GM19452 (cell line): ENCODE results near the gene SEMA7A.
A peak's percentile ranks its signal among the peaks of the same experiment; 100 is the strongest.

Experiments
- ATAC-seq: cut with Tn5 transposase; IDR thresholded peaks from one replicate; pipeline ENCODE4 v1.9.1; 2021; ENCODE audit not compliant: unreplicated experiment

The SEMA7A gene

GRCh38 chr15:74402873-74403587, 30.7 kb downstream of the SEMA7A start:
- ATAC-seq = peak; percentile 37

DNA sequence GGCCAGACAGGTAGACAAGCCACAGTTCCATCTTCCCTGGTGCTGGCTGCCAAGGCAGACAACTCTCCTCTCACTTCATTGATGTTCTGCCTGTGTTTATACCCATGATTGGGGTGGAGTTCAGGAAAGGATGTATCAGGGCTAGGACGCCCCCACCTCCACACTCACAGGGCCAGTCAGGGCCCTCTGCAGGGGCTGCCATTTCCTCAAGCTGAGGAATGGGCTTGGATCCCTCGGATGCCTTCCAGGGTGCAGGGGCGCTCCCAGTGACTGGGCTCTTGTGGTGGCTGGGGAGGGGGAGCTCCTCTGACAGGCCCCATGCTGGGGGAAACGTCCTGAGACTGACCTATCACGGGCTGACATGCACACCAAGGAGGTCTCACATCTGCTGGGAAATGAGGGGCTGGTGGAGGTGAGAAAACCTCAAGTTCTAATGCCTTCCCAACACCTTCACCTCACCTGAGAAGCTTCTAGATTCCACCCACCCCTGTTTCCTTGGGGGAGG, 31.4 kb downstream of the SEMA7A start:
- ATAC-seq = no peak

- ATAC-seq = no peak
Measured at GRCh38 chr15:74400915-74401757, 32.6 kb downstream of the SEMA7A start.

DNA sequence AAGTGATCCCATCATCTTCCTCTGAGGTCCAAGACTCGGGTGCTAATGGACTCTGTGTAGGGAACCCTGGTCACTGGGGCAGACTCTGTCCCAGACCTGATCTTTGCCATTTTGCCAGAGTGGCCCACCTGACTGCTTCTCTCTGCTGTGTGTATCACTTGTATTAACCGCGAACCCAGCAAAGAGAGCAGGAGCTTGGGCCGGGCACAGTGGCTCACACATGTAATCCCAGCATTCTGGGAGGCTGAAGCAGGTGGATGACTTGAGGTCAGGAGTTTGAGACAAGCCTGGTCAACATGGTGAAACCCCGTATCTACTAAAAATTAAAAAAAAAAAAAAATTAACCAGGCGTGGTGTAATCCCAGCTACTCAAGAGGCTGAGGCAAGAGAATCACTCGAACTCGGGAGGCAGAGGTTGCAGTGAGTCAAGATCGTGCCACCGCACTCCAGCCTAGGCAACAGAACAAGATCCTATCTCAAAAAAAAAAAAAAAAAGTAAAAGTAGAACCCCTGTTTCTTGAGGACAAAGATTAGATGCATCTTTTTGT, 33.4 kb downstream of the SEMA7A start:
- ATAC-seq = no peak

GRCh38 chr15:74399511-74400312, 34.0 kb downstream of the SEMA7A start:
- no peak for ATAC-seq

DNA sequence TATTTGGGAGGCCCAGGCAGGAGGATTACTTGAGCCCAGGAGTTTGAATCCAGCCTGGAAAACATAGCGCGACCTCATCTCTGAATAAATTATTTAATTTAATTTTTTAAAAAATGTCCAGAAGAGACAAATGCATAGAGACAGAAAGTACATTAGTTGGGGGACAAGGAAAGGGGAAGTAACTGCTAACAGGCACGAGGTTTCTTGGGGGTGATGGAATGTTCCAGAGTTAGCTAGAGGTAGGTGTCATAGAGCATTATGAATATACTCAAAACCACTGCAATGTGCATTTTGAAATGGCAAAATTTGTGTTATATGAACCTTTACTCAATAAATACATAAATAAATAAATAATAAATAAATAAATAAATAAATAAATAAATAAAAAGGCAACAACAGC, 34.7 kb downstream of the SEMA7A start:
- ATAC-seq = no peak

DNA sequence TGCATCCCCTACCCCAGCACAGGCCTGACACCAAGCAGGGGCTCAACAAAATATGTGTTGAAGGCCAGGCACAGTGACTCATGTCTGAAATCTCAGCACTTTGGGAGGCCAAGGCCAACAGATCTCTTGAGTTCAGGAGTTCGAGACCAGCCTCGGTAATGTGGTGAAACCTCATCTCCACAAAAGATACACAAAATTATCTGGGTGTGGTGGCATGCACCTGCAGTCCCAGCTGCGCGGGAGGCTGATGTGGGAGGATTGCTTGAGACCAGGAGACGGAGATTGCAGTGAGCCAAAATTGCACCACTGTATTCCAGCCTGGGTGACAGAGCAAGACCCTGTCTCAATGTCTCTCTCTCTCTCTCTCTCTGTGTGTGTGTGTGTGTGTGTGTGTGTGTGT, 35.6 kb downstream of the SEMA7A start:
- no peak for ATAC-seq

DNA sequence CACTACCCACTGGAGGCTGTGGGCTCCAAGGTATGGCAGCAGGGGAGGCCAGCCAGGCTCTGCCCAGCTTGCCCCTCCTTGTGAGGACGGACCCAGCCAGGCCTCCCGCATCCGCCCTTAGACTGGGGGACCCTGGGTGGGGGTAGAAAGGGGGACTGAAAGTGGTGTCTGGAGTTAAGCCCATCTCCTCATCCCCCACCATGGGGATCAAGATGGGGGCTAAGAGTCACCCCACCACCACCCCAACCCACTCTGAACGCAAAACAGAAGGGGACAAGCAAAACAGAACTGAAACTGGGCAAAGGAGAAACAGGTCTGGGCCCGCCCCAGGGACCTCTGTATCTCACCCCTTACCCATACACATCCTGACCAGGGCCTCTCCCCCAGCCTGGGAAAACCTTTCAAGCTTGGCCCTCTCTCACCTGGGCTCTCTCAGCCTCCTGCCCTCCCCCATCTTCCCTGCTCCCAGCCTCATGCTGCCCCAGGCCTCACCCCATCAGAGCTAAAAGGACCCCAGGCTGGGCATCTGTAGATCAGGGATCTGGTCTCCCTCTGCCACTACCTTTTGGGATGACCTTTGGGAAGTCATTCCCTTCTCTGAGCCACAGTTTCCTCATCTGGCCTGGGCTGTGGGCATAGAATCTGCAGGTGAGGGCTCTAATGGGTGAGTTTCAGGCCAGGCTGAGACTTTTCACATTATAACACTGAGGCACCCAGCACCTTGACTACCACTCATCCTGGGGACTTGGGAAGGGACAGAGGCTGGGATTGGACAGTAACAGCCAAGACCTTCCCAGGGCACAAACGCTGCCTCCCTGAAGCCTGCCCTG, 36.3 kb downstream of the SEMA7A start:
- peak; percentile 32 for ATAC-seq

DNA sequence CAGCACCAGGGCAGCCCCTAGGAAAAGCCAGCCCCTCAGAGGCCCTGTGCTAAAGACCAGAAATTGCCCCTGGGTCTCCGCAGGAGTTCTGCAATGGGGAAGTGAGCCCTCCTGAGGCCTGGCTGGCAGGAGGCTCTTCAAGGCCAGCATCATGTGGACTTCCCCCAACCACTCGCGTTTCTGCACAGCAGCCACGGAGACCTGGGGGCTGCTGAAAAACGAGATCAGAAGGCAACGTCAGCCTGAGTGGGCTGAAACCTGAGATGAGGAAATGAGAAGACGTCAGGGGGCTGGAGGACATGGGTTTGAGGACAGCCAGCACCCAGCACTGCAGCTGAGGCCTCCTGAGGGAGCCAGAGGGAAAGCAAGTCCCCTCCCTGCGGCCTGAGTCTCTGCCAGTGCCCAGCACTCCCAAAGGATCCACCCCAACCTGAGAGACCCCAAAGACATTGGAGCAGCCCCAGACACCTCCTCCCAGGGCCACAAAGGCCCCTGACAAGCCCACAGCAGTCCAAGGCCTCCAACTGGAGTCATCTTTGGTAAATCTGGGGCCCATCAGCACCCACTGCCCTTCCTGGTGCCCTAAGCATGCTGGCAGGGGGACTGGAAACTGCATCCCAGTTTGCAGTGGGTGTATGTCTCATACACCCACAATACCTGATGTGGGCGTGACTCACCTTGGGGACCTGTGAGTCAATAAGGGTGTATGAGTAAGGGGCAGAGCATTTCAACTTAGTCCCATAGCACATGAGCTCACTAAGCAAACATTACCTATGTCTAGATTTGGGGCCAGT, 37.1 kb downstream of the SEMA7A start:
- ATAC-seq = no peak

DNA sequence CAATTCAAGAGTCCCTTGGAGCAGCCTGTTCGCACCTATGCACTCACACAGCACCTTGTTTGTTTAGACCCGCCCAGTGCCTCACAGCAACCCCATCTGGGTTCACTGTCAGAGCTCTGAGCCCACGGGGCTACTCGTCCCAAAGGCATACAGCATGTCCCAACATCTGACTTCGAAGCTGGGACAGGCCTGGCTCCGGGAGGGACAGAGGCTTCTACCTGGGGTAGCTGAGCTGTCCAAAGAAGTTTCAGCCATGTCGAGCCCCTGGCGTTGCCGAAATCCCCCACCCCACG, 37.7 kb downstream of the SEMA7A start:
- ATAC-seq = no peak

GRCh38 chr15:74395319-74396145, 38.2 kb downstream of the SEMA7A start:
- no peak for ATAC-seq

DNA sequence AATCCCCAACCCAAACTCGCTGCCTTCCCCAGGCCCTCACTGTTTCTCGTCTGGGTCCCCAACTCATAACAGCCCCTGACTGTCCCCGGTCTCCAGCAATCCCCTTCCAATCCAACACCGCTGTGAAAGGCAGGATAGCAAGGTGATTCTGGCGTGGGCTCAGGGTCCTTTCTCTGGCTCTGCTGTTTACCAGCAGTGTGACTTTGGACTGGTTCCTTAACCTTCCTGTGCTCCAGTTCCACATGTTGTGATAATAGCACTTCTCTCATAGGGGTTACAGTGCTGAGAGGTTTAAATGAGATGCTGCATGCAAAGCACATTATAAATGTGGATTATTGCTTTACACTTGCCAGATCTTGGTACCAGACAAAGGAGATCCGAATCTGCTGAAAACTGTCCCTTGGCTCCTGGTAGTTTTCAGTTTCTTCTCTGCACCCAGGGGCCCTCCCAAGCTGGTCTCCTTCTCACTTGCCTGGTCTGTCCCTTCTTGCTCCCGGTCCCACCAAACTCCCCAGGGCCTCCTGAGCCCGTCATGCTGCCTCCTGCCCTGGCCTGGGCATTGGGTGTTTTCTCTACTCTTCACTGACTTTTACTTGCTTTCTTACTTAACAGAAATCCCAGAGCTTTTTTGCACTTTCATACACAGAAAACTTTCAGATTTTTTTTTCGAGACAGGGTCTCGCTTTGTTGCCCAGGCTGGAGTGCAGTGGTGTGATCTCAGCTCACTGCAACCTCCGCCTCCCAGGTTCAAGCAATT, 39.5 kb downstream of the SEMA7A start:
- ATAC-seq = no peak

- no peak for ATAC-seq
Measured at GRCh38 chr15:74393423-74393822, 40.3 kb downstream of the SEMA7A start.

DNA sequence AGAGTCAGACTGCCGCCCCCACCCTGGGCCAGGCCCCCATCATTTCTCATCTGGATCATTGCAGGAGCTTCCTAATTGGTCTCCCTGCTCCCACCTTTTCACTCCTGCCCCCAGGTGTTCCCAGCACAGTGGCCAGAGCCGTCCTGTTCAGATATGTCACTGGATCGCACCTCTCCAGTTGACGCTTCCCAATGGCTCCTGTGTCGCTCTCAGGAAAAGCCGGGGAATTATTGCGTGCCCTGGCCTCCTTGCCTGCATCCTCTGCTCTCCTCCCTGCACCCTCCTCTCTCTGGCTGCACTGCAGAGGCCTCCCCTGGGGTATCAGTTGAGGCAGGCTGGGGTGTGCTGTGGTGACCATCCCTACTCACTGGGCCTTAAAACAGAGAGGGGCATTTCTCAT, 40.9 kb downstream of the SEMA7A start:
- ATAC-seq = no peak

DNA sequence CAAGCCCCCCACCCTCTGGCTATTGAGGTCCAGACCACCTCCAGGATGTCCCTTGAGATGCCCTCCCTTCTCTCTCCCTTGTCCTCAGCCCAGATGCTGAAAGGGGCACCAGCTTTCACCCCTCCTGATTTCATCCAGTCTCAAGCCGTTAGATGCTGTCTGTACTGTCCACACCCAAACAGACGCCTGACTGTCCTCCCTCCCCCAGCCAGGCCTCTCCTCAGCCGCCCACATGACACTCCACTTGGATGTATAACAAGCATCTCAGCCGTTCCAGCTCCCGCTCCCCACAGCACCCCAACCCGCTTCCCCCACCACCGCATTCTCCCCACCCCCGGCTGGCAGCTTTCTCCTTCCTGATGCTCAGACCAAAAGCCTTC, 41.3 kb downstream of the SEMA7A start:
- ATAC-seq = no peak

GRCh38 chr15:74391582-74392450, 41.9 kb downstream of the SEMA7A start:
- no peak for ATAC-seq

DNA sequence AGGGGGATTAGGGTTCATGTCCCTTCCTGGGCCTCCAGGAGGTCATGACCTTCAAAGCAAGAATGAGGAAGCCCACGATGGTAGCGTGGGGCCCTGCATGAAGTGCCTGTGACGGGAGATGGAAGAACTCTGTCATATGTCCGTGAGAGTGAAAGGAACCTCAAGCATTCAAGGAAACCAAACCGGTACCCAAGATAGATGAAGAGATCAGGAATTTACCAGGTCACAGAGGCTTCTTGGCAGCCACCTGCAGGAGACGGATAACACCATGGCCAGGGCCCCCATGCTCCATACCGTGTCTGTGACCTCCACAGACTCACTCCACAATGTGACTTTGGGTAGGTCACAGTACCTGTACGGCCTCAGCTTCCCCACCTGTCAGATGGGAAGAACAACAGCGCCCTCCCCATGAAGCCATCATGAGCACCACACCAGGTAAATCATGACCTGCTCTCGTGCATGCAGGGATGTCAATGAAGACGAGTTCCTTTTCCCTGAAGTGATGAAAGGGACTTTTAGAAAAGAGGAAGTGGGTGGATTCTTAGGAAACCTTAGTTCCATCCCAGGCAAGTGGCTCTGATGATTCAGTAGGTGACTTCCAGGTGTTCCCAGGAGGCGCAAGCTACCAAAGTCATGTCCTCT, 43.0 kb downstream of the SEMA7A start:
- no peak for ATAC-seq
